Lower lobe of right lung (tissue), 1 donor: ENCODE measurements around the gene PRAMEF1. TPM values are rescaled to one million over a fixed set of nuclear protein-coding genes. Genes with fewer than 3 reads are reported as not detected.

Source experiments
- total RNA-seq: library from RNA; stranded (reverse); fragmentation: NEBNext Ultra II Directional; extraction: Animal tissue kit (Norgen Biotek cat#: 25700); gene quantifications from one replicate; pipeline ENCODE4 v1.2.1, GENCODE V29; 2021
- donor health status: DM: no; HTN: yes; CAD: no; lungs with severe emphysema.

Gene PRAMEF1
- total RNA-seq, 1 donor from 2014 or later, result not detected

Other genes starting within 250 kb of the PRAMEF1 start
- 135 TPM for gene DHRS3, start 173.2 kb upstream of the PRAMEF1 start, total RNA-seq
- gene AADACL4, start 147.3 kb upstream of the PRAMEF1 start, total RNA-seq, result not detected
- not detected for gene AADACL3, start 75.3 kb upstream of the PRAMEF1 start, total RNA-seq
- 2.9 TPM for gene CFAP107, start 45.2 kb upstream of the PRAMEF1 start, total RNA-seq
- gene PRAMEF12, start 17.7 kb upstream of the PRAMEF1 start, total RNA-seq, result not detected
- gene PRAMEF11, start 40.0 kb downstream of the PRAMEF1 start, total RNA-seq, result not detected
- gene HNRNPCL1, start 57.3 kb downstream of the PRAMEF1 start, total RNA-seq, result not detected
- not detected for gene PRAMEF2, start 65.7 kb downstream of the PRAMEF1 start, total RNA-seq
- gene PRAMEF4, start 94.8 kb downstream of the PRAMEF1 start, total RNA-seq, result not detected
- gene PRAMEF10, start 106.9 kb downstream of the PRAMEF1 start, total RNA-seq, result not detected
- not detected for gene PRAMEF7, start 125.2 kb downstream of the PRAMEF1 start, total RNA-seq
- not detected for gene PRAMEF6, start 156.2 kb downstream of the PRAMEF1 start, total RNA-seq